A673 (cell line): Measurements from ENCODE around the gene OXNAD1.

Source experiments
- CTCF ChIP-seq: fragments of 300-800, 200-600 bp; sonication (generic); conservative IDR thresholded peaks from 2 replicates; pipeline ENCODE4 v1.5.1; 2017; ENCODE audit warnings: low read depth, mild to moderate bottlenecking, antibody characterized with exemption, low read length, moderate library complexity, mixed read lengths
- EZH2 ChIP-seq: fragments of 200-600 bp; sonication (generic); IDR thresholded peaks from 2 replicates; pipeline ENCODE4 v1.6.1; 2017; ENCODE audit warnings: borderline replicate concordance, low read depth, mild to moderate bottlenecking, mixed read lengths, antibody characterized with exemption, low read length; ENCODE audit not compliant: poor library complexity, severe bottlenecking

DNA sequence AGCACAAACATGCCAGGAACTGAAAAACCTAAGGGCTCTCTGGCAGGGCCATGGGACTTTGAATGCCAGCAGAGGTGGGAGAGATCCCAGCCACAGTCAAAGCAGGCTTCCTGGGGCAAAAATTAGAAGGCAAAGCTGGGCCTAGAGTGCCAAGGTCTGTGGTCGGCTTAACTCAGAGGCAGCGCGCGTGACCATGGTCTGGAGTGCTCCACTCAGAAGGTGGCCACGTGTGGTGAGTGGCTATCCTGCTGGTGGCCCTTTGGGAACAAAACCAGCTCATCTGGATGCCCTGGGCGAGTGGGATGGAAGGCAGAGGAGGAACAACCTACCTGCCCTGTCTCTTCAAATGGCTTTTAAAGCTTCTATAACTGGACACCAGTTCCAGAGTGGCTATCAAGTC, 63.1 kb downstream of the OXNAD1 start:
- TF ChIP-seq CTCF, result no peak
- no peak for TF ChIP-seq EZH2
